ENCODE results near the gene SPIN1. TPM values are rescaled to one million over a fixed set of nuclear protein-coding genes. Genes with fewer than 3 reads are reported as not detected.

The SPIN1 gene
- total RNA-seq, 4 donors from 2014 or later, result 55.8 to 388 (median 127) TPM

DNA sequence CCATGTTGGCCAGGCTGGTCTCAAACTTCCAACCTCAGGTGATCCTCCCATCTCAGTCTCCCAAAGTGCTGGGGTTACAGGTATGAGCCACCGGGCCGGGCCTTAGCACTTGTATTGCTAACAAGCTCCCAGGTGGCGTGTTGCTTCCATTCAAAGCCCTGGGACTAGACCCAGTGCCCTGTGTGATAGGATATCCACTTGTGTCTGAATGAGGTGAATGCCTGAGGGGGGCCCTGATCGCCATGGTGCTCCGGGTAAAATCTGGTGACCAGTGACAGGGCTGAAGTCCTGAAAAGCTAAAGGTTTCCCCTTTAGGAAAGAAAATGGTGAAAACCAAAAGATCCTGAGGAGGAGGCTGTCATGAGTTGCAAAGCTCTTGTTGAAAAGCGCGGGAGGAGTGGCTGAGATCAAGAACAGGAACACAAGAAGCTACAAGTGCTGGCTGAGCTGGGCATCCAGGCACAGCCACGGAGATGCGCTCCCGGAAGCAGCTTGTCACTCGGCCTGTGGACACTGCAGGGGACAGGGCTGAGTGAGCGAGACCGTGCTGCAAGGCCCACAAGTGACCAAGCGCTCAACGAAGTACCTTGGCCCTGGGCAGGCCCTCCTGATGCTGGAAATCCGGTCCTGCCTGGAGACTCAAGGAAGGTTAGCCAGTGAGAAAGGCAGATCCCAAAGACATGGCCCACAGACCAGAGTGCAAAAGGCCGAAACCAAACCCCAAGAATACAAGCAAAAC lies 106.9 kb downstream of the SPIN1 start:
- DNase-seq, result no peak
- H3K36me3 ChIP-seq, result no peaks in the 10 kb centered on the region
- TF ChIP-seq, protein P1, sequence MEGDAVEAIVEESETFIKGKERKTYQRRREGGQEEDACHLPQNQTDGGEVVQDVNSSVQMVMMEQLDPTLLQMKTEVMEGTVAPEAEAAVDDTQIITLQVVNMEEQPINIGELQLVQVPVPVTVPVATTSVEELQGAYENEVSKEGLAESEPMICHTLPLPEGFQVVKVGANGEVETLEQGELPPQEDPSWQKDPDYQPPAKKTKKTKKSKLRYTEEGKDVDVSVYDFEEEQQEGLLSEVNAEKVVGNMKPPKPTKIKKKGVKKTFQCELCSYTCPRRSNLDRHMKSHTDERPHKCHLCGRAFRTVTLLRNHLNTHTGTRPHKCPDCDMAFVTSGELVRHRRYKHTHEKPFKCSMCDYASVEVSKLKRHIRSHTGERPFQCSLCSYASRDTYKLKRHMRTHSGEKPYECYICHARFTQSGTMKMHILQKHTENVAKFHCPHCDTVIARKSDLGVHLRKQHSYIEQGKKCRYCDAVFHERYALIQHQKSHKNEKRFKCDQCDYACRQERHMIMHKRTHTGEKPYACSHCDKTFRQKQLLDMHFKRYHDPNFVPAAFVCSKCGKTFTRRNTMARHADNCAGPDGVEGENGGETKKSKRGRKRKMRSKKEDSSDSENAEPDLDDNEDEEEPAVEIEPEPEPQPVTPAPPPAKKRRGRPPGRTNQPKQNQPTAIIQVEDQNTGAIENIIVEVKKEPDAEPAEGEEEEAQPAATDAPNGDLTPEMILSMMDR (IDR thresholded peaks at IDR 0.05), result no peak
- TF ChIP-seq POLR2A (IDR thresholded peaks at IDR 0.05), result no peak
- H3K27ac ChIP-seq, result no peak overlapping the region
- intact Hi-C loops (cut with DNase I; ENCODE audit: low total_unique reads), result no loop called here
- no peaks in the 10 kb centered on the region for H3K4me1 ChIP-seq
- no peaks in the 10 kb centered on the region for H3K27me3 ChIP-seq
- H3K4me3 ChIP-seq, result no peak overlapping the region
- H3K9me3 ChIP-seq, result no peaks in the 10 kb centered on the region

DNA sequence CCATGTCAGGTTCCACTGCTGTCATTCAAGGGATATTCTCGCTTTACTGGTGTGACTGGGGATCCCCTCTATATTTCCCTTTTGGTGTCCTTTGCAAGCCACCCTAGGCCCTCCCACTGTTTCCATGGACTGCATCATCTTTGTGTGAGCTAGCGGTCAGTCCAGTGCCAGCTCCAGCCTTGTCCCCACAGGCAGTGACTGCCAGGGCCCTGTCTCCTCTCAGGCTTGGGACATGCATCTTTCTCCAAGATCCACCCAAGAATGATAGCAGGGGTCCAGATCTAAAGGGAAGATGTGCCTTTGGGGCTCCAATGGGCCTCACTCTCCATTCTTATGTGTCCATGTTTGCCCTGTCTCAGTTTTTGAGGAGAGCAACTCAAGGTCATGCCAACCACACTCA lies 109.0 kb downstream of the SPIN1 start:
- DNase-seq, result no peak
- no peaks in the 10 kb centered on the region for H3K9me3 ChIP-seq
- TF ChIP-seq POLR2A (IDR thresholded peaks at IDR 0.05), result no peak
- TF ChIP-seq, protein P1 (IDR thresholded peaks at IDR 0.05), result no peak

DNA sequence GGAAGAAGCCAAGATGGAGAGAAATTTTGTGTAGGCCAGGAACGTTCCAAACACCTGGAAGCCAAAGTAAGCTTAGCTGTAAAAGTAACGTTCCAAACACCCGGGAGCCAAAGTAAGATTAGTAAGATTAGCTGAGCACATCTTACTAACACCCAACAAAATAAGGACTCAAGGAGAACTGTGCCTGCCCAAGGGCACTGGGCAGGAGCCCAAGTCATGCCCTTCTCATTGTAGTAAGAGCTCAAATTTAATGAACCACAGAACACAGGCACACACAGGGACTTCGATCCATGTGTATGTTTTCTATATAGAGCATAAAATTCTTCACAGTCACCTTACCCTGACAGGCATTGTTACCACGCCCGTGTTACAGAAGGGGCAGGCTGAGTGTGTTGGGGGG lies 110.6 kb downstream of the SPIN1 start:
- Histone ChIP-seq H3K27ac (no peak overlapping the region), H3K27me3 (no peaks in the 10 kb centered on the region), H3K4me1 (no peaks in the 10 kb centered on the region), H3K9me3 (no peaks in the 10 kb centered on the region), H3K36me3 (no peaks in the 10 kb centered on the region), H3K4me3 (no peak overlapping the region)
- no peak for DNase-seq
- intact Hi-C loops (cut with DNase I; ENCODE audit: low total_unique reads), result no loop called here
- no peak for TF ChIP-seq POLR2A (IDR thresholded peaks at IDR 0.05)
- TF ChIP-seq, protein P1 (IDR thresholded peaks at IDR 0.05), result no peak

More for the DNA sequence above, 109.0 kb downstream of the SPIN1 start:
- H3K4me1 ChIP-seq, result no peaks in the 10 kb centered on the region
- intact Hi-C loops (cut with DNase I; ENCODE audit: low total_unique reads), result no loop called here
- no peak overlapping the region for H3K4me3 ChIP-seq
- H3K36me3 ChIP-seq, result no peaks in the 10 kb centered on the region
- H3K27ac ChIP-seq, result no peak overlapping the region
- H3K27me3 ChIP-seq, result no peaks in the 10 kb centered on the region

DNA sequence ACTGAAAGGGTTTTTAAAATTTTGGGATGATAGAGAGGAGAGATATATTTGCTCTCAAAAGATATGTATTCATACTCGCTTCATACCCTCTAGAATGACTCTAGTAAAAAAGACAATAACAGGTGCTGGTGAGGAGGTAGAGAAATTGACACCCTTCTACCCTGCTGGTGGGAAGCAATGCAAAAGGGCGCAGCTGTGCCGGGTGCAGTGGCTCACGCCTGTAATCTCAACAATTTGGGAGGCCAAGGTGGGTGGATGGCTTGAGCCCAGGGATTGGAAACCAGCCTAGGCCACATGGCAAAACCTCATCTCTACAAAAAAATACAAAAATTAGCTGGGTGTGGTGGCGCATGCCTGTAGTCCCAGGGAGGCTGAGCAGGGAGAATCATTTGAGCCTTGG lies 112.8 kb downstream of the SPIN1 start:
- Histone ChIP-seq H3K27me3 (no peaks in the 10 kb centered on the region), H3K4me1 (no peaks in the 10 kb centered on the region), H3K36me3 (no peaks in the 10 kb centered on the region), H3K9me3 (no peaks in the 10 kb centered on the region), H3K4me3 (no peak overlapping the region), H3K27ac (no peak overlapping the region)
- intact Hi-C loops (cut with DNase I; ENCODE audit: low total_unique reads), result no loop called here
- no peak for DNase-seq
- TF ChIP-seq, protein P1 (IDR thresholded peaks at IDR 0.05), result no peak
- TF ChIP-seq POLR2A (IDR thresholded peaks at IDR 0.05), result no peak

DNA sequence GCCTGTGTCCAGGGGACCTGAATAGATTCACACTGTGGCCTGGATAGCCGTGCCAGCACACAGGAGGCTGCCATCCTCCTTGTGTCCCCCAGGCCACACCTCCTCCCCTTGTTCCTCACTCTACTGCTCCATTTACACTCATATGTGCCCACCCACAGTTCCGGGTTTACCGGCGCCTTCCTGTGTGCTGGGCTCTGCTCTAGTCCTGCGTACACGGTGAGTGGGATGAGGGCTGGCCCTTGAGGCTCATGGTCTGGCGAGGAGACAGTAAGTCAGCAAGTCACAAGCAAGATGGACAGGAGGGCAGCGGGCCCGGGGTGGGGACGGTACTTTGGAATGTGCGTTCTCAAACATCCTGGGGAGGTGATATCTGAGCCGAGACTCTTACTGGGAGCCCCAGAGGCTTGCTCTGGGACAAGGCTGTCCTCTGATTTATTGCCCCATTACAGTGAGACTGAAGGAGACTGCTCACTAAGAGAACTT lies 114.3 kb downstream of the SPIN1 start:
- no peaks in the 10 kb centered on the region for H3K9me3 ChIP-seq
- H3K4me3 ChIP-seq, result no peak overlapping the region
- H3K27me3 ChIP-seq, result no peaks in the 10 kb centered on the region
- intact Hi-C loops (cut with DNase I; ENCODE audit: low total_unique reads), result no loop called here
- H3K4me1 ChIP-seq, result no peaks in the 10 kb centered on the region
- DNase-seq, result no peak
- H3K27ac ChIP-seq, result no peak overlapping the region
- H3K36me3 ChIP-seq, result no peaks in the 10 kb centered on the region
- TF ChIP-seq, protein P1 (IDR thresholded peaks at IDR 0.05), result no peak
- no peak for TF ChIP-seq POLR2A (IDR thresholded peaks at IDR 0.05)
